Right lobe of liver (tissue), 6 donors: ENCODE results near the gene DRC1. TPM values are rescaled to one million over a fixed set of nuclear protein-coding genes. Genes with fewer than 3 reads are reported as not detected.

Source experiments
- ATAC-seq, 4 donors: fragments of 200-7000 bp; cut with Tn5 transposase; one replicate each; pipeline ENCODE4 v1.9.1; 2020; ENCODE audit warnings: mild to moderate bottlenecking in 4 of 4, moderate library complexity in 4 of 4
- DNase-seq, 3 donors: peaks; one replicate each; pipeline ENCODE4 v3.0.0-alpha.2; 2020
- H3K27ac ChIP-seq, 3 donors: fragments of 200-600 bp; one replicate each; pipeline ENCODE4 v1.8.0; 2022
- H3K27me3 ChIP-seq, 2 donors: fragments of 200-600 bp; one replicate each; pipeline ENCODE4 v1.8.0; 2022
- H3K36me3 ChIP-seq, 4 donors: fragments of 200-600 bp; sonication (generic) in 1 of 4; one replicate each; pipeline versions ENCODE4 v1.5.1 to v1.8.0; 2017 to 2022; ENCODE audit warnings: control low read depth in 1 of 4
- H3K4me1 ChIP-seq, 4 donors: fragments of 200-600 bp; sonication (generic) in 1 of 4; one replicate each; pipeline versions ENCODE4 v1.5.1 to v1.8.0; 2017 to 2022; ENCODE audit warnings: control low read depth in 1 of 4
- H3K4me3 ChIP-seq, 3 donors: fragments of 200-600 bp; one replicate each; pipeline ENCODE4 v1.8.0; 2022
- H3K9me3 ChIP-seq, 4 donors: fragments of 200-600 bp; sonication (generic) in 1 of 4; one replicate each; pipeline versions ENCODE4 v1.5.1 to v1.8.0; 2017 to 2022; ENCODE audit warnings: control low read depth in 1 of 4
- CTCF ChIP-seq, 4 donors: fragments of 200-600 bp in 3 of 4; fragments of 450-650 bp in 1 of 4; IDR thresholded peaks; one replicate each; pipeline versions ENCODE4 v1.5.1 to v1.8.0; 2016 to 2022; ENCODE audit warnings: antibody characterized with exemption in 4 of 4, mild to moderate bottlenecking in 2 of 4
- POLR2A ChIP-seq: fragments of 450-650 bp; IDR thresholded peaks from one replicate; pipeline ENCODE4 v1.6.1; 2017; ENCODE audit warnings: antibody characterized with exemption, mild to moderate bottlenecking
- WGBS: methylation state at CpG from one replicate; pipeline ENCODE4 v1.1.6; 2018; ENCODE audit warnings: low coverage, low lambda C conversion rate; ENCODE audit not compliant: insufficient coverage; ENCODE audit errors: missing lambda C conversion rate; 5-methylcytosine and 5-hydroxymethylcytosine counted together
- intact Hi-C, 2 donors: fragments of 100-400 bp; cut with DNase I; formaldehyde crosslinking; loops; one replicate each; pipeline versions ENCODE4 v1.11.2 to v1.14.1; 2022
- total RNA-seq, 6 experiments: library from RNA; depleted of rRNA in 2 of 6; stranded (reverse); fragments of >200 nt in 2 of 6; fragmentation: NEBNext Ultra II Directional in 3 of 6; extraction: Animal tissue kit (Norgen Biotek cat#: 25700) in 3 of 6; gene quantifications; one replicate each; pipeline versions ENCODE4 v1.1.0 to v1.2.4, GENCODE V29; 2016 to 2023
- donor health status: DM: no; HTN: yes; CAD: no.
- donor health status: DM: no; HTN: no; CAD: no.
- donor health status: DM: no; HTN: no; CAD: no.
- donor health status: DM: no; HTN: yes; CAD: no.
- donor health status: DM: no; HTN: yes; CAD: no.

The DRC1 gene
- total RNA-seq, 6 experiments from 2014 or later, result 0.31 TPM; not detected in 4

DNA sequence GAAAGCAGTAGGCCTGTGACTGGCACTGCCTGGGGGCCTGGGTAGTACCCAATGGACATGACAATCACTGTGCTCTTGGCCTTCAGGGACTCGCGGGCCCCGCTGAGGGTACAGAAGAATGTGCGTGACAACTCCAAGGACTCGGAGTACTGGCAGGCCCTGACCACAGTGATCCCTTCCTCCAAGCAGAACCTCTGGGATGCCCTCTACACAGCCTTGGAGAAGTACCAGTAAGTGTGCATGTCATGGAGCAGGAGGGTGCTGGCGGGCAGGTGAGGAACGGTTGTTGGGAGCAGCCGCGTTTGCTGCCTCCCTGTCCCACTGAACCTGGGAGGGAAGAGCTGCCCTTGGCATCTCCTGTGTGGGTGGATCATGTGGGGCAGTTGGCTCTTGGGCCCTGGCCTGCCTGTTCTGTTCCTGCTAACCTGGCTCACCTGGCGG lies 52.9 kb downstream of the DRC1 start:
- no peak overlapping the region for H3K27ac ChIP-seq
- WGBS, result no CpG with 5 or more reads among the region's 10 CpGs

GRCh38 chr2:26455037-26455669 lies 53.4 kb downstream of the DRC1 start:
- WGBS, result 87% methylated on average over 4 of the region's 11 CpGs
- DNase-seq (peak in 2 of 3 donors; percentile 37 to 40), ATAC-seq (no peak)
- no peaks in the 10 kb centered on the region for H3K36me3 ChIP-seq
- H3K4me3 ChIP-seq, result no peak overlapping the region
- no peaks in the 10 kb centered on the region for H3K9me3 ChIP-seq
- intact Hi-C loops, result no loop called here
- H3K27me3 ChIP-seq, result no peaks in the 10 kb centered on the region
- no peak for TF ChIP-seq POLR2A
- TF ChIP-seq CTCF (IDR thresholded peaks at IDR 0.05), result no peak
- no peak overlapping the region for H3K27ac ChIP-seq
- peaks cover 0 to 9% (median 0%) of the 10 kb centered on the region in 4 donors for H3K4me1 ChIP-seq

More for the DNA sequence above, 52.9 kb downstream of the DRC1 start:
- Histone ChIP-seq H3K9me3 (no peaks in the 10 kb centered on the region), H3K36me3 (no peaks in the 10 kb centered on the region), H3K4me1 (peaks cover 0 to 9% (median 0%) of the 10 kb centered on the region in 4 donors), H3K27me3 (no peaks in the 10 kb centered on the region), H3K4me3 (no peak overlapping the region)
- no peak for ATAC-seq
- intact Hi-C loops, result no loop called here
- TF ChIP-seq CTCF (IDR thresholded peaks at IDR 0.05), result no peak
- TF ChIP-seq POLR2A, result no peak
- DNase-seq, result peak in 2 of 3 donors; percentile 42 to 44

GRCh38 chr2:26455670-26456439 lies 54.1 kb downstream of the DRC1 start:
- H3K4me1 ChIP-seq, result peaks cover 0 to 9% (median 0%) of the 10 kb centered on the region in 4 donors
- H3K36me3 ChIP-seq, result no peaks in the 10 kb centered on the region
- intact Hi-C loops, result no loop called here
- peak overlapping the region in 1 of 3 donors; percentile 43 for H3K27ac ChIP-seq
- DNase-seq (peak; percentile 59 to 73 (median 59)), ATAC-seq (peak; percentile 54 to 70 (median 58))
- H3K4me3 ChIP-seq, result no peak overlapping the region
- WGBS, result 32% methylated on average over 3 of the region's 18 CpGs
- H3K27me3 ChIP-seq, result no peaks in the 10 kb centered on the region
- TF ChIP-seq POLR2A, result no peak
- no peak for TF ChIP-seq CTCF (IDR thresholded peaks at IDR 0.05)
- no peaks in the 10 kb centered on the region for H3K9me3 ChIP-seq

- DNase-seq, result peak; percentile 45 to 75 (median 52)
- 100% methylated on average over 2 of the region's 10 CpGs for WGBS
Observed at GRCh38 chr2:26456440-26457250, 54.9 kb downstream of the DRC1 start.

More at GRCh38 chr2:26456440-26457250, 54.9 kb downstream of the DRC1 start:
- ATAC-seq, result peak; percentile 58 to 93 (median 76)
- H3K4me1 ChIP-seq, result peaks cover 0 to 9% (median 0%) of the 10 kb centered on the region in 4 donors
- no peak for TF ChIP-seq CTCF (IDR thresholded peaks at IDR 0.05)
- no peak for TF ChIP-seq POLR2A
- intact Hi-C loops, result no loop called here
- no peak overlapping the region for H3K4me3 ChIP-seq
- H3K27me3 ChIP-seq, result no peaks in the 10 kb centered on the region
- H3K36me3 ChIP-seq, result no peaks in the 10 kb centered on the region
- H3K27ac ChIP-seq, result peak overlapping the region in 1 of 3 donors; percentile 43
- no peaks in the 10 kb centered on the region for H3K9me3 ChIP-seq
